Esophagus muscularis mucosa (tissue), 4 donors: ENCODE results near the gene ERAS. TPM values are rescaled to one million over a fixed set of nuclear protein-coding genes. Genes with fewer than 3 reads are reported as not detected.
"Not testable (repeated sequence)": the region's sequence is repeated elsewhere in the genome, so short reads cannot be mapped to it uniquely, and the experiment has no call there.

ENCODE experiments used
- DNase-seq: peaks from one replicate; pipeline ENCODE4 v3.0.0-alpha.2; 2017; ENCODE audit errors: extremely low spot score
- H3K27ac ChIP-seq, 4 donors: fragments of 200-600 bp; sonication (generic); replicated peaks in 1 of 4; 1 replicate in 3 of 4; 2 replicates in 1 of 4; pipeline ENCODE4 v1.5.1; 2016 to 2019; ENCODE audit warnings: mild to moderate bottlenecking in 1 of 4
- H3K27me3 ChIP-seq, 4 donors: fragments of 200-600 bp; sonication (generic); one replicate each; pipeline versions ENCODE4 v1.5.1 to v1.6.0; 2016 to 2019
- H3K36me3 ChIP-seq, 4 donors: fragments of 200-600 bp; sonication (generic); one replicate each; pipeline ENCODE4 v1.5.1; 2016 to 2019
- H3K4me1 ChIP-seq, 4 donors: fragments of 200-600 bp; sonication (generic); one replicate each; pipeline ENCODE4 v1.5.1; 2016 to 2019
- H3K4me3 ChIP-seq, 4 donors: fragments of 200-600 bp; sonication (generic); 1 replicate in 2 of 4; 2 replicates in 2 of 4; pipeline ENCODE4 v1.5.1; 2016 to 2019; ENCODE audit warnings: mild to moderate bottlenecking in 4 of 4, moderate library complexity in 1 of 4
- H3K9me3 ChIP-seq, 4 donors: fragments of 200-600 bp; sonication (generic); 1 replicate in 3 of 4; 2 replicates in 1 of 4; pipeline ENCODE4 v1.5.1; 2016 to 2019
- EP300 ChIP-seq: sonication (generic); formaldehyde crosslinking; IDR thresholded peaks from one replicate; pipeline ENCODE4 v1.6.1; 2017; ENCODE audit warnings: antibody characterized with exemption
- POLR2A ChIP-seq: fragments of 450-650 bp; IDR thresholded peaks from one replicate; pipeline ENCODE4 v1.6.1; 2017; ENCODE audit warnings: antibody characterized with exemption, moderate library complexity, mild to moderate bottlenecking, low read depth
- POLR2AphosphoS5 ChIP-seq, 2 donors: sonication (generic); formaldehyde crosslinking; IDR thresholded peaks; one replicate each; pipeline ENCODE4 v1.6.1; 2017; ENCODE audit warnings: antibody characterized with exemption in 2 of 2
- WGBS: methylation state at CpG from one replicate; pipeline ENCODE4 v1.1.5; 2018; 5-methylcytosine and 5-hydroxymethylcytosine counted together
- intact Hi-C: fragments of 100-400 bp; cut with DNase I; formaldehyde crosslinking; loops from one replicate; pipeline ENCODE4 v1.15.1; 2023
- small RNA-seq, 3 donors: library from RNA; depleted of rRNA; stranded (forward); fragments of <200 nt; gene quantifications; one replicate each; pipeline ENCODE3, GENCODE V24; 2016
- total RNA-seq, 4 donors: library from RNA; depleted of rRNA; stranded (reverse); fragments of >200 nt; gene quantifications; one replicate each; pipeline versions ENCODE4 v1.1.0 to v1.2.1, GENCODE V29; 2016
- TF ChIP-seq, protein P1 (sequence below), 3 experiments: fragments of 200-600 bp in 2 of 3; fragments of 450-650 bp in 1 of 3; sonication (generic) in 2 of 3; IDR thresholded peaks; one replicate each; pipeline ENCODE4 v1.5.1; 2017 to 2019; ENCODE audit warnings: antibody characterized with exemption in 3 of 3, mild to moderate bottlenecking in 2 of 3, moderate library complexity in 1 of 3

Gene ERAS
- total RNA-seq, 4 donors from 2014 or later: not detected

DNA sequence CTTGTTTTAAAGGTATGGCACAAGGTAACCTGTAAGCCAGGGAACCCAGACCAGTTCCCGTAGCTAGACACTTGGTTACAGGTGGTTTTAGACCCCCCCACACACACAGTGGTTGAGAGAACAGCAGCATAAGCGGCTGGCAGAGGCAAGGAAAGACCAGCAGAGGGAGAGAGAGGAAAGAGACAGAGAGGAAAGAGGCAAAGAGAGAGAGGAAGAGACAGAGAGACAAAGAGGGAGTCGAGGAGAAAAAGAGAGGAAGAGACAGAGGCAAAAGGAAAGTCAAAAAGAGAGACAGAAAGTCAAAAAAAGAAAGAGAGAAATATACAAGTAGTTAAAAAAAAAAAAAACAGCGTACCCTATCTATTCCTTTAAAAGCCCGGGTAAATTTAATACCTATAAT is 28.6 kb downstream of the ERAS start:
- intact Hi-C loops: no loop called here
- no peak for DNase-seq

DNA sequence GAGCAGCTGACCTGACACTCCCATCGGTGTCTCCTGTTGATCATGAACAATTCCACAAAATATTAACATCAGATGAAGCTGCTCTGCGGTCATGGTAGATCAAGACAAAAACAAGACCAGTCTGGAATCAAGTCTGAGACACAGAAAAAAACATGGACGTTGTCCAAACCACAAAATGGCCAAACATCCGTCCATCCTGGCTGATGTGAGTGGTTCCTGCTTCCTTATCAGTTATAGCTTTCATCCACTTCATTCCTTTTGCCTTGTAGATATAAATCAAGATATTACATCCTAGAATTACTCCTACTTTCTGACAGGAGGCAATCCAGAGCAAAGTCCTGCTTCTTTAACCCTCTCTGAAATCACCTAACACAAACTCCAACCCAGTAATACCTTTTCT is 37.9 kb downstream of the ERAS start:
- 54% methylated on average over 4 of the region's 4 CpGs for WGBS
- H3K4me3 ChIP-seq: no peak overlapping the region
- H3K4me1 ChIP-seq: no peaks in the 10 kb centered on the region
- no peaks in the 10 kb centered on the region for H3K9me3 ChIP-seq
- intact Hi-C loops: no loop called here
- H3K36me3 ChIP-seq: no peaks in the 10 kb centered on the region
- no peak overlapping the region for H3K27ac ChIP-seq
- TF ChIP-seq, protein P1, sequence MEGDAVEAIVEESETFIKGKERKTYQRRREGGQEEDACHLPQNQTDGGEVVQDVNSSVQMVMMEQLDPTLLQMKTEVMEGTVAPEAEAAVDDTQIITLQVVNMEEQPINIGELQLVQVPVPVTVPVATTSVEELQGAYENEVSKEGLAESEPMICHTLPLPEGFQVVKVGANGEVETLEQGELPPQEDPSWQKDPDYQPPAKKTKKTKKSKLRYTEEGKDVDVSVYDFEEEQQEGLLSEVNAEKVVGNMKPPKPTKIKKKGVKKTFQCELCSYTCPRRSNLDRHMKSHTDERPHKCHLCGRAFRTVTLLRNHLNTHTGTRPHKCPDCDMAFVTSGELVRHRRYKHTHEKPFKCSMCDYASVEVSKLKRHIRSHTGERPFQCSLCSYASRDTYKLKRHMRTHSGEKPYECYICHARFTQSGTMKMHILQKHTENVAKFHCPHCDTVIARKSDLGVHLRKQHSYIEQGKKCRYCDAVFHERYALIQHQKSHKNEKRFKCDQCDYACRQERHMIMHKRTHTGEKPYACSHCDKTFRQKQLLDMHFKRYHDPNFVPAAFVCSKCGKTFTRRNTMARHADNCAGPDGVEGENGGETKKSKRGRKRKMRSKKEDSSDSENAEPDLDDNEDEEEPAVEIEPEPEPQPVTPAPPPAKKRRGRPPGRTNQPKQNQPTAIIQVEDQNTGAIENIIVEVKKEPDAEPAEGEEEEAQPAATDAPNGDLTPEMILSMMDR (IDR thresholded peaks at IDR 0.05): no peak
- no peak for TF ChIP-seq POLR2AphosphoS5 (IDR thresholded peaks at IDR 0.05)
- no peak for TF ChIP-seq EP300
- TF ChIP-seq POLR2A: no peak
- no peak for DNase-seq
- no peaks in the 10 kb centered on the region for H3K27me3 ChIP-seq

More for the DNA sequence above, 28.6 kb downstream of the ERAS start:
- Histone ChIP-seq H3K4me1 (no peaks in the 10 kb centered on the region), H3K9me3 (no peaks in the 10 kb centered on the region), H3K27ac (no peak overlapping the region), H3K4me3 (no peak overlapping the region), H3K27me3 (no peaks in the 10 kb centered on the region), H3K36me3 (no peaks in the 10 kb centered on the region)
- WGBS: 57% methylated on average over 5 of the region's 5 CpGs
- TF ChIP-seq POLR2AphosphoS5 (IDR thresholded peaks at IDR 0.05) (no peak), POLR2A (no peak), EP300 (no peak)
- TF ChIP-seq, protein P1 (IDR thresholded peaks at IDR 0.05): no peak

DNA sequence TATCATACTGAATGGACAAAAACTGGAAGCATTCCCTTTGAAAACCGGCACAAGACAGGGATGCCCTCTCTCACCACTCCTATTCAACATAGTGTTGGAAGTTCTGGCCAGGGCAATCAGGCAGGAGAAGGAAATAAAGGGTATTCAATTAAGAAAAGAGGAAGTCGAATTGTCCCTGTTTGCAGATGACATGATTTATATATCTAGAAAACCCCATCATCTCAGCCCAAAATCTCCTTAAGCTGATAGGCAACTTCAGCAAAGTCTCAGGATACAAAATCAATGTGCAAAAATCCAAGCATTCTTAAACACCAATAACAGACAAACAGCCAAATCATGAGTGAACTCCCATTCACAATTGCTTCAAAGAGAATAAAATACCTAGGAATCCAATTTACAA is 45.7 kb downstream of the ERAS start:
- H3K9me3 ChIP-seq, H3K4me1 ChIP-seq, DNase-seq, H3K4me3 ChIP-seq, H3K27ac ChIP-seq, intact Hi-C loops, H3K36me3 ChIP-seq, H3K27me3 ChIP-seq: not testable (repeated sequence)
- 59% methylated on average over 2 of the region's 2 CpGs for WGBS

DNA sequence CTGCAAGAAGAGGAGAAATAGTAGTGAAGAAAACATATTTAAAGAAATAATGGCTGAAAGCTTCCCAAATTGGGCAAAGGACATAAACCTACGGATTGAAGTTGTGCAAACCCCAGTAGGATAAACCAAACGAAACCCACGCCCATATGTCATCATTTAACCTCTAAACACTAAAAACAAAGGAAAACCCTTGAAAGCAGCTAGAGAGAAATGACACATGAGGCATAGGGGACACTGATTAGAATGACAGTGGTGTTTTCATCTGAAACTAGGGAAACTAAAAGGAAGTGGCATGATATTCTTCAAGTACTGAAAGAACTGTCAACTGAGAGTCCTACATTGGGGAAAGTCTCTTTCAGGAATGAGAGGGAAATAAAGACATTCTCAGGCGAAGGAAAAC is 50.6 kb downstream of the ERAS start:
- H3K4me3 ChIP-seq, DNase-seq, H3K27ac ChIP-seq, intact Hi-C loops, H3K36me3 ChIP-seq, H3K9me3 ChIP-seq, H3K4me1 ChIP-seq, H3K27me3 ChIP-seq: not testable (repeated sequence)
- 55% methylated on average over 4 of the region's 4 CpGs for WGBS

Small RNAs within 50 kb of the gene (small RNA-seq; reads per million reads assigned to genes)
- 0 reads per million in 3 donors for gene RNU6-29P

Other genes starting within 250 kb of the ERAS start
- gene WDR13, start 229.0 kb upstream of the ERAS start, total RNA-seq: 100 to 1,000 TPM; 123 to 166 (median 152) TPM
- gene WAS, start 142.7 kb upstream of the ERAS start, total RNA-seq: 1 to 10 TPM; 3.2 to 9.9 (median 7.5) TPM
- 1 to 10 TPM; 2.5 to 4.5 (median 4.3) TPM for gene SUV39H1, start 129.8 kb upstream of the ERAS start, total RNA-seq
- not detected for gene GLOD5, start 64.8 kb upstream of the ERAS start, total RNA-seq
- under 1 TPM in 1 of 4 donors, not detected in 3; 0.50 TPM for gene GATA1, start 39.9 kb upstream of the ERAS start, total RNA-seq
- 10 to 100 TPM; 26.8 to 64.0 (median 47.7) TPM for gene HDAC6, start 24.4 kb upstream of the ERAS start, total RNA-seq
- 10 to 100 TPM in 1 of 4 donors, 1 to 10 TPM in 3; 2.9 to 15.2 (median 7.7) TPM for gene PCSK1N, start 9.1 kb downstream of the ERAS start, total RNA-seq
- gene TIMM17B, start 71.3 kb downstream of the ERAS start, total RNA-seq: 10 to 100 TPM; 36.1 to 59.6 (median 51.1) TPM
- gene PQBP1, start 71.4 kb downstream of the ERAS start, total RNA-seq: 10 to 100 TPM; 53.6 to 81.3 (median 72.0) TPM
- gene SLC35A2, start 85.1 kb downstream of the ERAS start, total RNA-seq: 10 to 100 TPM in 2 of 4 donors, 1 to 10 TPM in 2; 7.3 to 13.4 (median 10.0) TPM
- 10 to 100 TPM in 1 of 4 donors, 1 to 10 TPM in 3; 3.3 to 11.4 (median 7.3) TPM for gene PIM2, start 92.5 kb downstream of the ERAS start, total RNA-seq
- 10 to 100 TPM; 39.9 to 53.9 (median 48.5) TPM for gene OTUD5, start 131.1 kb downstream of the ERAS start, total RNA-seq
- 1 to 10 TPM in 3 of 4 donors, under 1 TPM in 1; 0.83 to 1.9 (median 1.1) TPM for gene KCND1, start 145.3 kb downstream of the ERAS start, total RNA-seq
- 10 to 100 TPM; 24.7 to 36.4 (median 33.7) TPM for gene GRIPAP1, start 175.8 kb downstream of the ERAS start, total RNA-seq
- gene TFE3, start 216.8 kb downstream of the ERAS start, total RNA-seq: 100 to 1,000 TPM in 3 of 4 donors, 10 to 100 TPM in 1; 99.9 to 181 (median 150) TPM
- gene CCDC120, start 232.5 kb downstream of the ERAS start, total RNA-seq: 1 to 10 TPM; 1.2 to 5.1 (median 2.9) TPM
- 10 to 100 TPM; 15.9 to 26.6 (median 23.8) TPM for gene PRAF2, start 247.5 kb downstream of the ERAS start, total RNA-seq